Esophagus squamous epithelium (tissue), 4 donors: ENCODE results near the gene PLEKHN1.

Experiments
- POLR2A ChIP-seq, 4 donors: fragments of 450-650 bp; IDR thresholded peaks; one replicate each; pipeline ENCODE4 v1.6.1; 2017; ENCODE audit warnings: antibody characterized with exemption in 4 of 4, mild to moderate bottlenecking in 4 of 4, moderate library complexity in 3 of 4
- TF ChIP-seq, protein P1 (sequence below), 6 experiments: fragments of 450-650 bp in 4 of 6; fragments of 200-600 bp in 2 of 6; sonication (generic) in 2 of 6; IDR thresholded peaks; one replicate each; pipeline ENCODE4 v1.5.1; 2016 to 2019; ENCODE audit warnings: antibody characterized with exemption in 6 of 6, mild to moderate bottlenecking in 4 of 6, moderate library complexity in 4 of 6

DNA sequence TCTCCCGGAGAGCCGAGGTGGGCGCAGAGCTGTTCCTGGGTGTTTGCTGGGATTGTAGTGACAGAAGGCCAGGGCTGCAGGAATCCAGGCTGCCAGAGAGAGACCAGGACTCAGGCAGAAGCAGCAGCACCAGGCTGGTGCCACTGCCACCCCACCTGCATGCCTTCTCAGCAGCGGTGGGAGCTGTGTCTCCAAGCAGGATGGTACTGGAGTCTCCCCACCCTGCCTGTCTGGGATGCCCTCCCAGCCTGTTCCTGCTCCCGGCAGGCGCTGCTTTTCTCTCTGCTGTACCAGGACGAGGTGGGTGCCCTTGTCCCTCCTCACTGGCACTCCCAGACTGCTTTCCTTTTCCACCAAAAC is 38.1 kb downstream of the PLEKHN1 start:
- TF ChIP-seq, protein P1, sequence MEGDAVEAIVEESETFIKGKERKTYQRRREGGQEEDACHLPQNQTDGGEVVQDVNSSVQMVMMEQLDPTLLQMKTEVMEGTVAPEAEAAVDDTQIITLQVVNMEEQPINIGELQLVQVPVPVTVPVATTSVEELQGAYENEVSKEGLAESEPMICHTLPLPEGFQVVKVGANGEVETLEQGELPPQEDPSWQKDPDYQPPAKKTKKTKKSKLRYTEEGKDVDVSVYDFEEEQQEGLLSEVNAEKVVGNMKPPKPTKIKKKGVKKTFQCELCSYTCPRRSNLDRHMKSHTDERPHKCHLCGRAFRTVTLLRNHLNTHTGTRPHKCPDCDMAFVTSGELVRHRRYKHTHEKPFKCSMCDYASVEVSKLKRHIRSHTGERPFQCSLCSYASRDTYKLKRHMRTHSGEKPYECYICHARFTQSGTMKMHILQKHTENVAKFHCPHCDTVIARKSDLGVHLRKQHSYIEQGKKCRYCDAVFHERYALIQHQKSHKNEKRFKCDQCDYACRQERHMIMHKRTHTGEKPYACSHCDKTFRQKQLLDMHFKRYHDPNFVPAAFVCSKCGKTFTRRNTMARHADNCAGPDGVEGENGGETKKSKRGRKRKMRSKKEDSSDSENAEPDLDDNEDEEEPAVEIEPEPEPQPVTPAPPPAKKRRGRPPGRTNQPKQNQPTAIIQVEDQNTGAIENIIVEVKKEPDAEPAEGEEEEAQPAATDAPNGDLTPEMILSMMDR (IDR thresholded peaks at IDR 0.05): no peak
- no peak for TF ChIP-seq POLR2A (IDR thresholded peaks at IDR 0.05)
